Pancreas (tissue), 10 donors: ENCODE results near the gene FBXO47. TPM values are rescaled to one million over a fixed set of nuclear protein-coding genes. Genes with fewer than 3 reads are reported as not detected.
A peak's percentile ranks its signal among the peaks of the same experiment; 100 is the strongest.

Experiments
- ATAC-seq, 4 donors: fragments of 200-7000 bp; cut with Tn5 transposase; one replicate each; pipeline versions ENCODE4 v1.8.0 to v1.9.1; 2020; ENCODE audit warnings: mild to moderate bottlenecking in 4 of 4, moderate library complexity in 4 of 4
- DNase-seq, 6 donors: peaks; one replicate each; pipeline ENCODE4 v3.0.0-alpha.2; 2020
- FAIRE-seq: peaks from 2 replicates; lab custom pipeline; 2012; peaks lifted over from hg19 to GRCh38; lab: Jason Lieb, UNC
- H3K27ac ChIP-seq, 4 donors: fragments of 200-600 bp; sonication (generic); 1 replicate in 3 of 4; 2 replicates in 1 of 4; pipeline versions ENCODE4 v1.5.0 to v1.8.0; 2020
- H3K27me3 ChIP-seq, 4 donors: fragments of 200-600 bp; one replicate each; pipeline ENCODE4 v1.8.0; 2021
- H3K36me3 ChIP-seq, 3 donors: fragments of 200-600 bp; sonication (generic) in 1 of 3; one replicate each; pipeline versions ENCODE4 v1.5.0 to v1.8.0; 2020 to 2021
- H3K4me1 ChIP-seq, 3 donors: fragments of 200-600 bp; one replicate each; pipeline ENCODE4 v1.8.0; 2021
- H3K4me3 ChIP-seq, 4 donors: fragments of 200-600 bp; sonication (generic) in 2 of 4; one replicate each; pipeline versions ENCODE4 v1.5.0 to v1.8.0; 2020 to 2021
- H3K9me3 ChIP-seq, 4 donors: fragments of 200-600 bp; one replicate each; pipeline ENCODE4 v1.8.0; 2021
- CTCF ChIP-seq, 4 donors: fragments of 200-600 bp; sonication (generic) in 3 of 4; IDR thresholded peaks; one replicate each; pipeline versions ENCODE4 v1.5.0 to v1.8.0; 2021; ENCODE audit warnings: antibody characterized with exemption in 4 of 4
- WGBS, 2 donors: extraction: QIAGEN DNeasy Blood & Tissue Kit; methylation state at CpG; one replicate each; pipeline ENCODE4 v1.1.7; 2013; 5-methylcytosine and 5-hydroxymethylcytosine counted together
- intact Hi-C, 3 donors: fragments of 100-400 bp; cut with DNase I; formaldehyde crosslinking; loops; one replicate each; pipeline versions ENCODE4 v1.11.1 to v1.14.2; 2022
- polyA plus RNA-seq, 2 donors: library from polyadenylated mRNA; stranded (reverse); fragments of 200-250 nt; gene quantifications; one replicate each; pipeline ENCODE4 v1.2.3, GENCODE V29; 2013
- total RNA-seq, 6 donors: library from RNA; stranded (reverse); fragmentation: NEBNext Ultra II Directional in 4 of 6; extraction: Animal tissue kit (Norgen Biotek cat#: 25700) in 4 of 6; gene quantifications; one replicate each; pipeline versions ENCODE4 v1.2.1 to v1.2.4, GENCODE V29; 2021 to 2023
- donor health status: healthy with polysubstance abuse.
- donor health status: DM: no; HTN: no; CAD: no; lungs with moderate emphysema.
- donor health status: DM: no; HTN: no; CAD: no.
- donor health status: control.
- donor health status: control.
- donor health status: Bipolar disorder and iron deficiency.
- donor health status: DM: yes; HTN: yes; CAD: no.
- donor health status: DM: no; HTN: no; CAD: no.
- donor health status: DM: no; HTN: no; CAD: no.
- donor health status: DM: yes; HTN: yes; CAD: no.

Gene FBXO47
- total and polyA plus RNA-seq, 8 donors = 0.06 TPM; not detected in 7

DNA sequence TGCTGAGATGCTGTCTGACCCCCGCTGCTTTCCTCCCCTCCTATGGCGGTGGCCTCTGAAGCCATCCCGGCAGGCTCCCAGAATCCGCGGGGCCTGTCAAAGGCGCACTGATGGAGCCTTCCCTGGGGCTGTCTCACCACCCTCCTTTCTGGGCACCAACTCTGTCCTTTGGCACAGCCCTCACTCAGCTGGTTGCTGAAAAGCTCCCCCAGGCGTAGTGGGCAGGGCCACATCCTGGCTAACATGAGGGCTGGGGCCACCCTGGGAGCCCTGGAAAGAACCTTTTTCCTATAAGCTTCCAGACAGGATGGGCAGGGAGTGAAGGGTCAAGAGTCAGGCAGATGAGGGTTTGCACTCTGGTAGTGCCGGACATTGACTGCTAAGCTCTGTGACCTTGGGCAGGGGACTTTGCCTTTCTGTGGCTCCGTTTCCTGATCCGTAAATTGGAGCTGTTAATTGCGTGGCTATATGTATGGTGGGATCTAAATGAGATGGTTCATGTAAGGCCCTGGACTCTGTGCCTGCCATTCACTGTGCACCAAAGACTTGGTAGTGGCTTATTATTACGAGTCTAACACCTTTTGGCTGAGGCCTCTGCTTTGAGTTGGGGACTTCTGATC, 69.4 kb downstream of the FBXO47 start:
- ATAC-seq = no peak

DNA sequence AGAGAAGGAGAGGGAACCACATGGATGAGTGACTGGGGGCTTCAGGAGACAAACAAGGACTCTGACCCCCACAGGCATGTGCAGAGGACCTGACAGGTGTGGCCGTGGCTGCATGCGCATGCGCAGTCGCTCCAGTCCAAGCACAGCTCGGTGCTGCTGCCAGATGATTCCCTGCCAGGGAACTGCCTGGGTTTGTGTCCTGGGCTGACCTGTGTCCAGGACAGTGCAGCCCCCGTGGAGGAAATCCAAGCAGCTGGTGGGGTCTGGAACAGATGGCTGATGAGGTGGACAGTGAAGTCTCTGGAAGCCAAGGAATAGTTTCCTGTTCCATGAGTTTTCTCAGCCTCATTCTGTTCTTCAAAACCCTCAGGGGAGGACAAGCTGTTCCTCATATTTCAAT, 70.0 kb downstream of the FBXO47 start:
- peak in 1 of 4 donors; percentile 12 for ATAC-seq
- Histone ChIP-seq H3K27me3 (no peaks in the 10 kb centered on the region), H3K36me3 (peaks cover 0 to 28% (median 6%) of the 10 kb centered on the region in 3 donors), H3K4me3 (no peak overlapping the region), H3K9me3 (no peaks in the 10 kb centered on the region), H3K27ac (peak overlapping the region in 1 of 4 donors; percentile 19), H3K4me1 (peaks cover 0 to 17% (median 0%) of the 10 kb centered on the region in 3 donors)
- no peak for FAIRE-seq
- no peak for DNase-seq
- intact Hi-C loops = no loop called here
- TF ChIP-seq CTCF (IDR thresholded peaks at IDR 0.05) = no peak
- 45 to 47% methylated on average over 6 of the region's 6 CpGs for WGBS, 2 donors

More for the DNA sequence above, 69.4 kb downstream of the FBXO47 start:
- 72 to 77% methylated on average over 12 of the region's 12 CpGs for WGBS, 2 donors
- H3K36me3 ChIP-seq = peaks cover 0 to 28% (median 3%) of the 10 kb centered on the region in 3 donors
- intact Hi-C loops = no loop called here
- peak overlapping the region in 2 of 4 donors; percentile 17 to 19 for H3K27ac ChIP-seq
- no peak overlapping the region for H3K4me3 ChIP-seq
- no peaks in the 10 kb centered on the region for H3K9me3 ChIP-seq
- no peak for FAIRE-seq
- H3K4me1 ChIP-seq = peaks cover 0 to 17% (median 0%) of the 10 kb centered on the region in 3 donors
- no peak for DNase-seq
- no peaks in the 10 kb centered on the region for H3K27me3 ChIP-seq
- TF ChIP-seq CTCF (IDR thresholded peaks at IDR 0.05) = no peak

GRCh38 chr17:38896346-38896954, 70.8 kb downstream of the FBXO47 start:
- Histone ChIP-seq H3K4me1 (peaks cover 0 to 17% (median 0%) of the 10 kb centered on the region in 3 donors), H3K36me3 (peaks cover 0 to 32% (median 6%) of the 10 kb centered on the region in 3 donors), H3K27me3 (no peaks in the 10 kb centered on the region), H3K4me3 (no peak overlapping the region), H3K9me3 (no peaks in the 10 kb centered on the region), H3K27ac (no peak overlapping the region)
- DNase-seq (no peak), ATAC-seq (no peak), FAIRE-seq (no peak)
- no peak for TF ChIP-seq CTCF (IDR thresholded peaks at IDR 0.05)
- intact Hi-C loops = no loop called here
- WGBS, 2 donors = 75 to 79% methylated on average over 13 of the region's 13 CpGs

- ATAC-seq = peak in 3 of 4 donors; percentile 34 to 45 (median 41)
- no peak for TF ChIP-seq CTCF (IDR thresholded peaks at IDR 0.05)
- DNase-seq = no peak
- peaks cover 0 to 14% (median 0%) of the 10 kb centered on the region in 3 donors for H3K4me1 ChIP-seq
- intact Hi-C loops = no loop called here
- no peak overlapping the region for H3K4me3 ChIP-seq
- H3K27ac ChIP-seq = no peak overlapping the region
- H3K36me3 ChIP-seq = peaks cover 0 to 49% (median 6%) of the 10 kb centered on the region in 3 donors
- H3K27me3 ChIP-seq = no peaks in the 10 kb centered on the region
- H3K9me3 ChIP-seq = no peaks in the 10 kb centered on the region
- no peak for FAIRE-seq
- WGBS, 2 donors = 28 to 34% methylated on average over 7 of the region's 7 CpGs
These were observed 72.9 kb downstream of the FBXO47 start for GRCh38 chr17:38894276-38894675.

DNA sequence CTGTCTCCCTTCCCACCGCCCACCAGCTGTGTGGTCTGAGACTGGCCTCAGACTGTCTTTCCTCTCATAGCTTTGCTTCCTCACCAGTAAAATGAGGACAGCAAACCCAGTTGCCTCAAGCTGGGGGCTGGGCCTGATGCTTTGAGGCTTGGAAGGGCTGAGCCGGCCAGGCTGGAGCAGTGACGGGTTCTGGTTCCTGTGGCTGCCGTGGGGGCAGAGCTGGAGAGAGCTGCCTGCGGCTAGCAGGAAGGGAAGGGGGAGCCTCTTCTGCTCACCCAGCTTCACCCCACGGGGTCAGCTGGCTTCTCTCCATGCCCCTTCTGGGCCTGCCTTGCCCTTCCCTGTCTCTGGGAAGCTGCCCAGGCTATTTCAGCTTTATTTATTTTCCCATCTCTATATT, 73.6 kb downstream of the FBXO47 start:
- ATAC-seq (peak in 3 of 4 donors; percentile 16 to 67 (median 48)), FAIRE-seq (no peak), DNase-seq (no peak)
- Histone ChIP-seq H3K27ac (peak overlapping the region in 2 of 4 donors; percentile 41 to 48), H3K4me3 (no peak overlapping the region), H3K27me3 (no peaks in the 10 kb centered on the region), H3K4me1 (peaks cover 0 to 14% (median 0%) of the 10 kb centered on the region in 3 donors), H3K36me3 (peaks cover 0 to 48% (median 6%) of the 10 kb centered on the region in 3 donors), H3K9me3 (no peaks in the 10 kb centered on the region)
- intact Hi-C loops = no loop called here
- no peak for TF ChIP-seq CTCF (IDR thresholded peaks at IDR 0.05)
- 75 to 76% methylated on average over 6 of the region's 6 CpGs for WGBS, 2 donors
